GM18499 (cell line): ENCODE measurements around the gene ZMYND10.

ENCODE experiments used
- ATAC-seq: cut with Tn5 transposase; IDR thresholded peaks from one replicate; pipeline ENCODE4 v1.9.1; 2021; ENCODE audit warnings: moderate number of reproducible peaks; ENCODE audit not compliant: insufficient read depth, unreplicated experiment

ZMYND10 gene

GRCh38 chr3:50372349-50372748 is 26.8 kb upstream of the ZMYND10 start:
- no peak for ATAC-seq

- no peak for ATAC-seq
Observed at GRCh38 chr3:50371133-50371685, 25.7 kb upstream of the ZMYND10 start.

DNA sequence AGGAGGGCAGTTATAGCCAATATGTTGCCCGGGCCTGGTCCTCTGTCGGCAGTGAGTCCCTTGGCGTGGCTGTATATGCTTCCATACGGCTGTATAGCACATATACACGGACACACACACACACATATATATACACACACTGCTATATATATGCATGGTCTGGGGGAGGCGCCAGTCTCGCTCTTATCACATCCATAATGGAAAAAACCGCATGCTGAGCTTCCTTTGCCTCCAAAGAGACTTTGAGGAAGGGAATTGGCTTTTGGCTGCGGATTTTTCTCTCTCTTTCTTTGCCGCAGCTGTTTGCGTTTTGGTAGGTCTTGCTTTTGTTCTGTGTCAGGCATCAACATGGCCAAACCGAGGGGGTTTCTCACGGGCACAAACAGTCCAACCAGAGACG is 25.1 kb upstream of the ZMYND10 start:
- no peak for ATAC-seq

- ATAC-seq = no peak
Observed at GRCh38 chr3:50369012-50369670, 23.6 kb upstream of the ZMYND10 start.

GRCh38 chr3:50365842-50366220 is 20.3 kb upstream of the ZMYND10 start:
- no peak for ATAC-seq

GRCh38 chr3:50365080-50365841 is 19.7 kb upstream of the ZMYND10 start:
- ATAC-seq = no peak

DNA sequence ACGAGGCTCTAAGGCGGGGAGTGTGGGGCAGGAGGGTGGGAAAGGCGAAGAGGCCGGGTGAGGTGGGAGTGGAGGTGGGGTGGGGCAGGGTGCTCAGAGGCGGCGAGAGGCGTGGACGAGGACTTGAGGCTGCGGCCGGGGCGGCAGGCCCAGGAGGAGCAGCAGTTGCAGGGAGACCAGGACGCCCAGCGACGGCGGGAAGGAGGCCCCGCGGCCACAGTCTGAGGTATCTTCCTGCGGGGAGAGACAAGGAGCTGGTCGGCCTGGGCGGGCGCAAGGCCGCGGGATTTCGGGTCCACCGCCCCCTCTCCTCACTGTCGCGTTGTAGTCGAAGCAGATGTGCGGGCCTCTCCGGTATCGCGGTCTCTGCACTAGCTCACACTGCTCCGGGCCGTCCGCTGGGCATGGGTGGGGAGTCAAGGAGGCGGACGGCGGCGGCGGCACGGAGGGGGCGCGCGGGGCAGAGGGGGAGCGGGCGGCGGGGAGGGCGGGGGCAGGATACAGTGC is 19.1 kb upstream of the ZMYND10 start:
- no peak for ATAC-seq

GRCh38 chr3:50359760-50360110 is 14.2 kb upstream of the ZMYND10 start:
- ATAC-seq = no peak

DNA sequence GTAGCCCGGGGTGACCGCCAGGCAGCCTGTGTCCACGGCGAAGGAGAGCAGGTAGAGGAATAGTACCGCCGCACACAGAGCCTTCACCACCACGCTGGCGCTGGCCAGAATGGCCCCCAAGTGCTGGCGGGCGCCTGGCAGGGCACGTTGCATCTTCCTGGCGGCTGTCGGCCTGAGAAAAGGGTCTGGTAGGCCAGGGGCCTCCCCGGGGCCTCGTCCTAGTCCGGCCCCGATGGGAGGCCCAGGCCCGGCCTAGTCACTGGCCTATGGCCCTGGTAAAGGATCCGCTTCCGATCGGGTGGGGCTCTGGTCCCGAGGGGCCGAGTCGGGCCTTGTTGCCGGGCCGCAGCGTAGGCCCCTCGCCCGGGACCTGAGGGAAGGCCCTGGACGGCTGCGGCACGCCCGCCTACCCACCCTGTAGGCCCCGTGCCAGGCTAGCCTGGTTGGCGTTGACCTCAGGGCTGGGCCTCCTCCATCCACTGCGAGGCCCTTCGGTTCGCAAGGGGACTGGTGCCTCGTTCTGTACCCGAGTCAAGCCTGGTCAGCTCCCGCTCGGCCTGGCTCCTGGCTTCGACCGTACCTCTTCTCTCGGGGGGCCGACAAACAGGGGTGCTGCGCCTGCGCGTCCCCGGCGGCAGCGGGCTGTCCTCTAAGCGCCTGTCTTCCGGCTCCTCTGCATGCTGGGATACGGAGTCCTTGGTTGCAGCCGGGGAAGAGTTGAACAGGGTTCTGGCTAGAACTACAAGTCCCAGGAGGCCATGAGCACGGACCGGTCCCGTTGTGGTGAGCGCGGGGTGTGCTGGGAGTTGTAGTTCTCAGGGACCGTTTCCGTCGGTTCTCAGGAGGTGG is 13.6 kb upstream of the ZMYND10 start, which contains the start of gene TMEM115:
TSS of gene TMEM115 (minus strand) at position 611 of the 849 bp plus-strand sequence. CDS start at position 153, 458 bp downstream.
- ATAC-seq = peak; percentile 86

DNA sequence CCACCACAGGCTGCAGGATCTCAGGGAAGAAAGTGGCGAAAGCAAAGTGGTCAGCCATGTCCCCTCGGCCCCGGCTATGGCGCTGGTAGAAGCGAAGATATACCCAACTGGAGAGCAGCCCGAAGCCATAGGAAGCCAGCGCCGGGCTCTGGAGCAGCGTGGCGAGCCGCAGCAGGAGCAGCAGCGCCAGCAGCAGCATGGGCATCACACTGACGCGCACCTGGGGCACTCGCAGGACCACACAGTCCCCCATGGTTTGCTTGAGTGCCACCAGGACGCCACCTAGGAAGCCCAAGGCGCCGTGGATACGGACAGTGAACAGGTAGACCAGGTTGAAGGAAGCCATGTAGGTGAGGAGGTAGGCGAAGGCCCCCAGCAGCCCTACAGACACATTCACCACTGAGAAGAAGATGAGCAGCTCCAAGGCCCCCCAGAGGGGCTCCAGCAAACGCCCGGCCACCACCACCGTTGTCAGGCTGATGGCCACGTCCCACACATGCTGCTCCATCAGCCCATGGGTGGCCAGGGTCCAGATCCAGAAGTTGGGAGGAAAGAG is 12.9 kb upstream of the ZMYND10 start:
- no peak for ATAC-seq

GRCh38 chr3:50357481-50357880 is 11.9 kb upstream of the ZMYND10 start:
- no peak for ATAC-seq

DNA sequence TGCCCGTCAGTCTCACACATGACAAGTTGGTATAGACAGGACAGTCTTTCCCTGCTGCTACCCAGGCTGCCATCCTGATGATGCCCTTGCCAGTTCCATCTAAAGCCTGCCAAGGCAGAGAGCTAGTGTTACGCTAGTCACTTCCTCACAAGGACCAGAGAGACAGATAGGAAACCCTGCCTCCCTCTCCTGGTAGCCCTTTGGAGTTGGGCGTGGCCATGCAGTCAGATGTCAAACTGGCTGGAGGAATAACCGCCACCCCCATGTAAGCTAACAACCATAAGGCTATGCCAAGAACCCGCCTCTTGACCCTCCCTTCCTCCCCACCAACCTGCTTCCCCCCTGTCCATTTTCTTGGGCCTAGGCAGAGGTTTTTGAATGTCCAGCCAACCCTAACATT is 11.0 kb upstream of the ZMYND10 start:
- ATAC-seq = no peak

DNA sequence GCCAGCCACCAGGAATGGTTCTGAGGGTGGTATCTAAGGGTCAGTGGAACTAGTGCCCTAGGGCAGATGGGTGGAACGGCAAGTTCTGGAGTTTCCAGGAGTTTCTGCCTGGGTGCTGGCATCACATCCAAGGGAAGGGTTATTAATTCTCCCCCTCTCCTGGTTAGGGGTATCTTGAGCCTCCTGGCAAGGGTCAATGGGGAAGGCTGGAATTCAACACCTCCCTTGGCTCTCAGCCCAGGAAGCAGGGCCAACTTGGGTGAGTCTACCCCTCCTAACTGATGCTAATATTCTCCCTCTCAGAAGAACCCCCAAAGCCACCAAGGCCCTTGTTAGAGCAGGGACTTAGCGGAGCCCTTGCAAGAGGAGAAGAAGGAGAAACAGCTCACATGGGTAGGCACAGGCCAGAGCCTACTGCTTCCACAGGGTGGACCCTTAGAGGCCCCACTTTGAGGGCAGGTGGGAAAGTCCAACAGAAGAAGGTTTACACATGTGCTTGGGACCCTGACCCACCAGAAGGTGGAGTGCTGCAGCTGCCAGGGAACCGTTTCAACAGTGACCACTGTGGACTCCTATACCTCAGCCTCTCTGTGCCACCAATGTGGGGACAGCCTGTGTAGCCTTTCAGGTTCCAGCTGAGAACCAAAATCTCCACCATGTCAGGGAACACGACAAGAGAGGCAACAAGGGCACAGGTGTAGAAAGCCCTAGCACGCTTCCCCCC is 10.5 kb upstream of the ZMYND10 start:
- ATAC-seq = no peak

DNA sequence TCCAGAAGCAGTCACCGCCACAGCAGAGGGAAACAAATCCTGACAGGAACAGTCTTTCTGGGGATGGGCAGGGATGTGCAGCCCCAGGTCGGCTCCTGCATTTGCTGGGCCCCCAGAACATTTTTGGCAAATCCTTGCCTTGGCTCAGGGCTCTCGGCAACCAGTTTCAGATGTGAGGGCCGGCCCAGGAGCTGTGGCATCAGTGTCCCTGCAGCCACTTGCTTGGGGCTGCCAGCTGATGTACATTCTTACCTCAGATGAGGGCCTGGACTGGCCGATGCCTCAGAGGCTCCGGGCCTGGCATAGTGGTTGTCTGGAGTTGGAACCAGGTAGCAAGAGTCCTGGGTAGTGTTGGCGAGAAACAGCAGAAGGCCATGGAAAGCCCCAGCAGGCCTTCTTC is 9.3 kb upstream of the ZMYND10 start:
- no peak for ATAC-seq

DNA sequence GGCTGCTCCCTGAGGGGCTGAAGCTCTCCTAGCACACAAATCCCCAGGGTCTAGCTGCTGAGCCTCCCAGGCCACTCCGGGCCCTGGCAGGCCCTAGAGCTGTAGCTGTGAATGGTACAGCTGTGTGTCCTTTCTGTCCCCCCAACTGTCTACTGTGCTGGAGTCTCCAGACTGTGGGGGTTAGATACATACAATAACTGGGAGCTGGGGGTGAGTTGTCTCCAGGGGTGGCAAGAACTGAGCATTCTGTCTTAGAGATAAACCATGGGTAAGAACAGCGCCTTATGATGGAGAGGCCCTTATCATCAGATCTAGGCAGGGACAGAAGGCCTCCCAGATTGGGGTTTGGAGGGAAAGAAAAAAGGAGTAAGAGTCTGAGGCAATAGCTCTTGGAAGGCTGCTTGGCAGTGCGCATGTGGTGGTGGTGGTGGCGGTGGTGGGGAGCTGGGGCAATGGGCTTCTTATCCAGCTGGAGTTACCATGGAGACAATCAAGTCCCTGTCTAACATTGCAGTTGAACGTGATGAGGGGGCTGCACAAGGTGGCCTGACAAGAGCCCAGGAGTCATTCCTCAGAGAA is 8.7 kb upstream of the ZMYND10 start:
- no peak for ATAC-seq

GRCh38 chr3:50353245-50354004 is 7.9 kb upstream of the ZMYND10 start:
- no peak for ATAC-seq

DNA sequence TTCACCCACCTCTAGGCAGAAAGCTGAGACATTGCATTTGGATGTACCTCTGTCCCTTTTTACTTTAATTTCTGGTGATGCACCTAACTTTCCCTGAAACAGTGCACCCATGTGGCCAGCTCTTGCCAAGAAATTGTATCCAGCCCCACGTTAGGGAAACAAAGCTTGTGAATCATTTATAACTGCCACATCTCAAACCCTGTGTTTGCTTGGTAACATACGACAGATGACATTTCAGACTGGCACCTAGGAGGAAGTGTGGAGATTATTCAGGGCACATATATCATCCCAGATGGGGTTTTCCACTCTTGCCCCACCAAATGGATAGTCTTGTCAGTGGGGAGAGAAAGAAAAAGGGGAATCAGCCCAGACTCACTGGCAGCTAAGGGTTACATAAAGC is 7.2 kb upstream of the ZMYND10 start:
- no peak for ATAC-seq

GRCh38 chr3:50351323-50351697 is 5.8 kb upstream of the ZMYND10 start:
- no peak for ATAC-seq
